Neural cell (in vitro differentiated cells): ENCODE results near the gene CISH. TPM values are rescaled to one million over a fixed set of nuclear protein-coding genes. Genes with fewer than 3 reads are reported as not detected.
A peak's percentile ranks its signal among the peaks of the same experiment; 100 is the strongest.

Experiments
- H2AFZ ChIP-seq: fragments of 200-600, 300-800 bp; sonication (generic), shearing (Covaris generic); 2 replicates; pipeline ENCODE4 v1.6.0; 2014; ENCODE audit warnings: low read depth, mild to moderate bottlenecking, antibody characterized with exemption, low read length, moderate library complexity
- H3F3A ChIP-seq: fragments of 200-600 bp; shearing (Covaris generic); 2 replicates; pipeline ENCODE4 v1.6.1; 2016; ENCODE audit warnings: mild to moderate bottlenecking, moderate library complexity, mixed read lengths, antibody characterized with exemption, low read length; ENCODE audit not compliant: insufficient read depth, poor library complexity, severe bottlenecking
- H3K27ac ChIP-seq: fragments of 200-600, 300-800 bp; sonication (generic), shearing (Covaris generic); 2 replicates; pipeline ENCODE4 v1.5.1; 2014; ENCODE audit warnings: mild to moderate bottlenecking, low read length, moderate library complexity
- H3K27me3 ChIP-seq: fragments of 300-800, 200-600 bp; sonication (generic), shearing (Covaris generic); 2 replicates; pipeline ENCODE4 v1.6.0; 2014; ENCODE audit warnings: mild to moderate bottlenecking, low read depth, low read length, moderate library complexity; ENCODE audit not compliant: insufficient read depth
- H3K36me3 ChIP-seq: fragments of 300-800, 200-600 bp; sonication (generic), shearing (Covaris generic); 2 replicates; pipeline ENCODE4 v1.5.1; 2014; ENCODE audit warnings: mild to moderate bottlenecking, antibody characterized with exemption, low read length, moderate library complexity; ENCODE audit not compliant: insufficient read depth
- H3K4me2 ChIP-seq: fragments of 300-800, 200-600 bp; sonication (generic), shearing (Covaris generic); 2 replicates; pipeline ENCODE4 v1.6.0; 2014; ENCODE audit warnings: mild to moderate bottlenecking, low read length
- H3K4me3 ChIP-seq: fragments of 300-800, 200-600 bp; sonication (generic), shearing (Covaris generic); 2 replicates; pipeline ENCODE4 v1.5.1; 2014; ENCODE audit warnings: mild to moderate bottlenecking, low read length, moderate library complexity
- H3K79me2 ChIP-seq: fragments of 200-600 bp; shearing (Covaris generic); replicated peaks from 2 replicates; pipeline ENCODE4 v1.6.0; 2014; ENCODE audit warnings: mild to moderate bottlenecking, low read length, moderate library complexity; ENCODE audit not compliant: insufficient read depth
- H3K9ac ChIP-seq: fragments of 300-800, 200-600 bp; sonication (generic), shearing (Covaris generic); 2 replicates; pipeline ENCODE4 v1.6.1; 2016; ENCODE audit warnings: mild to moderate bottlenecking, low read length, mixed read lengths
- H3K9me2 ChIP-seq: fragments of 200-600 bp; shearing (Covaris generic); 2 replicates; pipeline ENCODE4 v1.6.1; 2016; ENCODE audit warnings: mild to moderate bottlenecking, low read length, mixed read lengths; ENCODE audit not compliant: insufficient read depth
- H3K9me3 ChIP-seq: fragments of 200-600, 300-800 bp; sonication (generic), shearing (Covaris generic); 2 replicates; pipeline ENCODE4 v1.6.1; 2016; ENCODE audit warnings: mild to moderate bottlenecking, mixed run types, low read length, moderate library complexity, mixed read lengths
- H4K20me1 ChIP-seq: fragments of 200-600 bp; shearing (Covaris generic); 2 replicates; pipeline ENCODE4 v1.6.1; 2016; ENCODE audit warnings: mild to moderate bottlenecking, mixed run types; ENCODE audit not compliant: insufficient read depth
- CTCF ChIP-seq: fragments of 450-650 bp; IDR thresholded peaks from 2 replicates; pipeline ENCODE4 v1.5.1; 2014; ENCODE audit warnings: antibody characterized with exemption, mild to moderate bottlenecking, moderate library complexity; ENCODE audit not compliant: poor library complexity, severe bottlenecking
- EP300 ChIP-seq: fragments of 450-650 bp; conservative IDR thresholded peaks from 2 replicates; pipeline ENCODE4 v1.6.1; 2014; ENCODE audit warnings: antibody characterized with exemption, mild to moderate bottlenecking, moderate library complexity; ENCODE audit not compliant: poor library complexity, severe bottlenecking
- EZH2 ChIP-seq: fragments of 200-600, 300-800 bp; shearing (Covaris generic), sonication (generic); IDR thresholded peaks from 2 replicates; pipeline ENCODE4 v1.6.1; 2014; ENCODE audit warnings: antibody characterized with exemption, low read length, borderline replicate concordance, mild to moderate bottlenecking; ENCODE audit not compliant: insufficient read depth, poor library complexity, severe bottlenecking
- MXI1 ChIP-seq: fragments of 450-650 bp; conservative IDR thresholded peaks from 2 replicates; pipeline ENCODE4 v1.6.1; 2014; ENCODE audit warnings: antibody characterized with exemption, mild to moderate bottlenecking; ENCODE audit not compliant: poor library complexity, severe bottlenecking
- POLR2AphosphoS5 ChIP-seq: IDR thresholded peaks from 2 replicates; pipeline ENCODE4 v1.6.1; 2012
- RAD21 ChIP-seq: fragments of 450-650 bp; conservative IDR thresholded peaks from 2 replicates; pipeline ENCODE4 v1.6.1; 2014; ENCODE audit warnings: antibody characterized with exemption, mild to moderate bottlenecking, moderate library complexity
- REST ChIP-seq: IDR thresholded peaks from 2 replicates; pipeline ENCODE4 v1.6.1; 2012; ENCODE audit warnings: borderline replicate concordance
- SMC3 ChIP-seq: fragments of 450-650 bp; conservative IDR thresholded peaks from 2 replicates; pipeline ENCODE4 v1.6.1; 2014; ENCODE audit warnings: antibody characterized with exemption, mild to moderate bottlenecking, moderate library complexity; ENCODE audit not compliant: poor library complexity
- TAF1 ChIP-seq: IDR thresholded peaks from 2 replicates; pipeline ENCODE4 v1.6.1; 2012; ENCODE audit warnings: low read depth
- polyA plus RNA-seq: library from polyadenylated mRNA; depleted of rRNA; stranded (reverse); fragments of >200 nt; gene quantifications from 2 replicates; pipeline ENCODE4 v1.2.3, GENCODE V29; 2014

The CISH gene
- polyA plus RNA-seq, 1 donor from 2014 or later = not detected

- H3K27ac ChIP-seq = no peak overlapping the region
Observed at GRCh38 chr3:50570508-50571279, 40.9 kb downstream of the CISH start.

More at GRCh38 chr3:50570508-50571279, 40.9 kb downstream of the CISH start:
- peak overlapping the region; percentile 93 for H3K4me3 ChIP-seq
- no peak overlapping the region for H3K9ac ChIP-seq
- no peaks in the 10 kb centered on the region for H3F3A ChIP-seq
- H3K36me3 ChIP-seq = no peaks in the 10 kb centered on the region
- H3K79me2 ChIP-seq = no peaks in the 10 kb centered on the region
- H3K27me3 ChIP-seq = no peaks in the 10 kb centered on the region
- H2AFZ ChIP-seq = no peak overlapping the region
- H3K9me2 ChIP-seq = no peaks in the 10 kb centered on the region
- TF ChIP-seq MXI1 (no peak), CTCF (no peak), SMC3 (no peak), RAD21 (no peak), EZH2 (no peak), EP300 (no peak), POLR2AphosphoS5 (no peak), REST (no peak), TAF1 (no peak)
- H3K4me2 ChIP-seq = no peak overlapping the region
- H3K9me3 ChIP-seq = no peaks in the 10 kb centered on the region
- H4K20me1 ChIP-seq = no peaks in the 10 kb centered on the region
